ENCODE data around the gene FSTL4. TPM values are rescaled to one million over a fixed set of nuclear protein-coding genes. Genes with fewer than 3 reads are reported as not detected.

Gene FSTL4
- total and polyA plus RNA-seq, 2 experiments from 2014 or later = 1.4 to 2.8 TPM

GRCh38 chr5:133605323-133605722 lies 7.0 kb downstream of the FSTL4 start (continued):
- TF ChIP-seq, protein P1, sequence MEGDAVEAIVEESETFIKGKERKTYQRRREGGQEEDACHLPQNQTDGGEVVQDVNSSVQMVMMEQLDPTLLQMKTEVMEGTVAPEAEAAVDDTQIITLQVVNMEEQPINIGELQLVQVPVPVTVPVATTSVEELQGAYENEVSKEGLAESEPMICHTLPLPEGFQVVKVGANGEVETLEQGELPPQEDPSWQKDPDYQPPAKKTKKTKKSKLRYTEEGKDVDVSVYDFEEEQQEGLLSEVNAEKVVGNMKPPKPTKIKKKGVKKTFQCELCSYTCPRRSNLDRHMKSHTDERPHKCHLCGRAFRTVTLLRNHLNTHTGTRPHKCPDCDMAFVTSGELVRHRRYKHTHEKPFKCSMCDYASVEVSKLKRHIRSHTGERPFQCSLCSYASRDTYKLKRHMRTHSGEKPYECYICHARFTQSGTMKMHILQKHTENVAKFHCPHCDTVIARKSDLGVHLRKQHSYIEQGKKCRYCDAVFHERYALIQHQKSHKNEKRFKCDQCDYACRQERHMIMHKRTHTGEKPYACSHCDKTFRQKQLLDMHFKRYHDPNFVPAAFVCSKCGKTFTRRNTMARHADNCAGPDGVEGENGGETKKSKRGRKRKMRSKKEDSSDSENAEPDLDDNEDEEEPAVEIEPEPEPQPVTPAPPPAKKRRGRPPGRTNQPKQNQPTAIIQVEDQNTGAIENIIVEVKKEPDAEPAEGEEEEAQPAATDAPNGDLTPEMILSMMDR (conservative IDR thresholded peaks at IDR 0.05; ENCODE audit: low read depth in 2 of 2) = no peak
- TF ChIP-seq ZNF462 (CRISPR knock-in tag; IDR thresholded peaks at IDR 0.05) (no peak), CREB1 (CRISPR knock-in tag; IDR thresholded peaks at IDR 0.05; ENCODE audit: low read depth) (no peak), ZNF331 (CRISPR knock-in tag; IDR thresholded peaks at IDR 0.05; ENCODE audit: low read depth) (no peak)

DNA sequence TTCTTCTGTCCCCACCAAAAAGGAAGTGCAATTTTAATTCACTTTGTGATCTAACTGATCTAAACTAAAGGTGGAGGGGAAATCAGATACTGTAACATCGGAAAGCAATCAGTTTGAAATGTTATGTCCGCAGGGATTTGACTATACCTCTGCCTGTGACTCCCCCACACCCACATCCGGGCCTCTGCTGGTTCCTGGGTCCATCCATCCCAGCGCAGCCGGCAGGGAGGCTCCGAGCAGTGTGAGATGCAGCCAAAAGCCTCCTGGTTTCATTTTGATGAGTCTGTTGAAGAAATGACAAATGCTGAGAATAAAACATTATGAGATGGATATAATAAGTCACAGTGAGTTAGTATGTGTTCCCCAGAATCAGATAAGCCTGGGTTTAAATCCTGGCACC lies 8.6 kb downstream of the FSTL4 start:
- Mint-ChIP-seq H3K27ac (no peak overlapping the region), H3K4me3 (no peak overlapping the region), H3K27me3 (ENCODE audit: insufficient read depth, low read depth, poor library complexity) (peaks cover 17% of the 10 kb centered on the region), H3K36me3 (ENCODE audit: low read depth) (no peaks in the 10 kb centered on the region), H3K9me3 (no peaks in the 10 kb centered on the region), H3K4me1 (peaks cover 31% of the 10 kb centered on the region)
- no peaks in the 10 kb centered on the region for H4K20me1 ChIP-seq (replicated peaks; ENCODE audit: insufficient read depth)
- ATAC-seq (peak; percentile 46; the same call in 2 of the 3 replicates), DNase-seq (ENCODE audit: low spot score) (no peak)
- no peak overlapping the region for H3K4me3 ChIP-seq
- no peak overlapping the region for H3K27ac ChIP-seq (ENCODE audit: low read depth)
- no peaks in the 10 kb centered on the region for H3K79me2 ChIP-seq (replicated peaks; ENCODE audit: insufficient read depth)
- H3K9me2 ChIP-seq (ENCODE audit: insufficient read depth) = no peaks in the 10 kb centered on the region
- H3F3A ChIP-seq (replicated peaks; ENCODE audit: low read depth) = no peaks in the 10 kb centered on the region
- H3K4me2 ChIP-seq = peak overlapping the region; percentile 10
- peaks cover 24% of the 10 kb centered on the region for H3K4me1 ChIP-seq (ENCODE audit: insufficient read depth)
- H2AFZ ChIP-seq = no peak overlapping the region
- H3K27me3 ChIP-seq (ENCODE audit: insufficient read depth) = peaks cover 3% of the 10 kb centered on the region; the same call in 1 of the 2 replicates
- no peak for TF ChIP-seq NANOG (IDR thresholded peaks at IDR 0.05; ENCODE audit: borderline replicate concordance)
- H3K36me3 ChIP-seq (ENCODE audit: insufficient read depth) = no peaks in the 10 kb centered on the region
